Measurements from ENCODE around the gene ZYX.
"Not testable (repeated sequence)": the region's sequence is repeated elsewhere in the genome, so short reads cannot be mapped to it uniquely, and the experiment has no call there.

ZYX gene

DNA sequence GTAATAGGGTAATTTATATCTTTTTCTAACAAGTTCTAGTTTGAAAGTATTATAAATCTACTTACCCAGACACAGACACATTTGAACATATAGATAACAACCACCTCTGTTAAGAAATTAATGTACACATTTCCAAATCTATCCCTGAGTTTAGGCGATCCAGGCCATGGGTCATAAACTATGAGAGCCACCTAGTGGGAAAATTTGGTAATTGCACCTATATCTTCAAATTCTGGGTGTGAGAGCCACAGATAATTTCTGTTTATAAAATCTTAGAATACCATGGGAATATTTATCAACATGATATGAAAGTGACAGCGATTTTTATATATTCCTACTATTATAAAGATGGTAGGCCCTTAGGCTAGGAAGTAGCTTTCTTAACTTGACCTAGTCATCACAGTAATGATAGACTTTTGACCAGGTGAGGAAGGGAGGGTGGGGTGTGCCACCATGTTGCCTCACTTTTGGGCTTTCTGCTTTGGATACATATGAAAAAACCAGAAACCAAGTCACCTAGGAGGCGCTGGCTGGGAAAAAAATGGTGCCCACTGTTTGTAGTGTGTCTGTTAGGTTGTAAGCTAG, 35.5 kb downstream of the ZYX start:
- DNase-seq (ENCODE audit: low read depth in 1 of 2, low spot score in 1 of 2), result peak in 1 of 2 donors; percentile 11

DNA sequence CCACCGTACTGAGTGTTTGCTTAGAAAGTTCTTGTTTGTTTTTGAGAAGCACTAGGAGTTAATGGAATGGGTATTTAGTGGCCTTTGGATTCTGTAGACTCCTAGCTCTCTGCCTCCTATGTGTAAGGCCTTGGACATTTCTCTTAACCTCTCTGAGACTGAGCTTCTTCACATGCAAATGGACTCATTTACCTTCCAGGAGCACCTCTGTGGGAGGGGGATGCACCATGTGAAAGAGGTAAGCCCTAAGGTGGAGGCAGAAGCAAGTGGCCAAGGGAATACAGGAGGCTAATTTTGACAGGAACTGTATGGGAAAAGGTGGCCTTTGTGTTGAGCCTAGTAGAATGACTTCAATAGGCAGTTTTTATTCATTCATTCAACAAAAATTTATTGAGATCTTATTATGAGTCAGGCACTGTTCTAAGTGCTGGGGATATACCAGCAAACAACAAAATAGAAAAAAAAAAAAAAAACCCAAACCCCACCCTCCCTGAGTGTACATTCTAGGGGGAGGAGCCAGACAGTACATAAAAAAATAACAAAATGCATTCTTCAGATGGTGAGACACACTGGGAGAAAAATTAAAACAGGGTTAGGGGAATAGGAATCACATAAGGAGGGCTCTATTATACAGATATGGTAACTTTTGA, 36.7 kb downstream of the ZYX start:
- DNase-seq (ENCODE audit: low read depth in 1 of 2, low spot score in 1 of 2), result no peak

DNA sequence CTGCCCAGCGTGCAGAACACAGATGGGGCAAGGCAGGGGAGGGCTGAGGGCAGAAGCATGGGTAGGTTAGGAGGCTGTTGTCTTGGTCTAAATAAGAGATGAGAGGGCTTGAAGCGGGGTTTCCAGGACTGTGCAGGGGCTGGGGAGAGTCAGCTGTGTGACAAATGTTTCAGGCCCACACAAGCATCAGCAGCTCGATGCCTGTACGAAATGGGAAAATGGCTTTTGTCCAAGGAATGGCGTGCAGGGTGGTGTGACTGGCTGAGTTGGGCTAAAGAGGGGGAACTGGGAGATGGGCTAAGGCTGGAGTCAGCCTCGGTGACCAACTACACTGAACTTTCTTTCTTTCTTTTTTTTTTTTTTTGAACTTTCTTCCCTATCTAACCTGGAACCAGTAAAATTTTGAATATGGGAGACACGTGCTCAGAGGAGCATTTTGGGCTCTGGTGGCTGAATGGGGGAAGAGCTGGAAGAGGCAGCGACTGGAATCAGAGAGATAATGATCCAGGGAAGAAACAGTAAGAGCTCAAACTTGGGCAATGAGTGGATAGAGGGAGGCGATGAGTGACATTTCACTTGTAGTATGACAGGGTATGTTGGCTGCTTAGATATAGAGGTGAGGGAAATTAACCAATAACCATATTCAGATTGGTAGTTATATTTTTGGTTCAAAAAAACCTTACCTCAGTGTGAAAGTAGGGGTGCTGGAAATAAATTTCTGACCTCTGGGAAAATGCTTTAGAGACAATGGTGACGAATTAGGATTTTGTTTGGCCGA, 37.7 kb downstream of the ZYX start:
- no peak for DNase-seq (ENCODE audit: low read depth in 1 of 2, low spot score in 1 of 2)

DNA sequence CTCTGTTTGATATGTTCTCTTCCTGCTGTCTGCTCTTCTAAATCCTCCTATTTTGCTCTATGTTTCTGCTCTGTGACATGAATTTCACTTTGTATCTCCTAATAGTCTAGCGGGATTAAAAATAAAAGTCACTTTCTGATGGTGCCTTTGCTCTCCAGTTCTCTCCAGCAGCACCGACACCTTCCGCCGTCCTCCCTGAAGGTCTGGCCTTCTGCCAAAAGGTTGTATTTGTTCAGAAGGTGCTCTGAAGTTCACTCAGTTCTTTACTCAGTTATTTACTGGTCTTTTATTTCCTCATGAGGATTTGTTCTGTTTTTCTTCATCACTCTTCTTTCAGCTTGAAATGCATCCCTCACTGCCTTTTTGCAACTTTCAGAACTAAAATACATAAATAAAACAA, 38.7 kb downstream of the ZYX start:
- no peak for DNase-seq (ENCODE audit: low read depth in 1 of 2, low spot score in 1 of 2)

DNA sequence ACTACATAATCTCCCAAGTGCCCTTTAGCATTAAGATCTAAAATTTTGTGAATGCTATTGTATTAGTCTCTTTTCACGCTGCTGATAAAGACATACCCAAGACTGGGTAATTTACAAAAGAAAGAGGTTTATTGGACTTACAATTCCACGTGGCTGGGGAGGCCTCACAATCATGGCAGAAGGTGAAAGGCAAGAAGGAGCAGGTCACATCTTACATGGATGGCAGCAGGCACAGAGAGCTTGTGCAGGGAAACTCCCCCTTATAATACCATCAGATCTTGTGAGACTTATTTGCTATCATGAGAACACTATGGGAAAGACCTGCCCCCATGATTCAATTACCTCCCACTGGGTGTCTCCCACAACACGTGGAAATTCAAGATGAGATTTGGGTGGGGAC, 39.5 kb downstream of the ZYX start:
- DNase-seq (ENCODE audit: low read depth in 1 of 2, low spot score in 1 of 2), result not testable (repeated sequence)

DNA sequence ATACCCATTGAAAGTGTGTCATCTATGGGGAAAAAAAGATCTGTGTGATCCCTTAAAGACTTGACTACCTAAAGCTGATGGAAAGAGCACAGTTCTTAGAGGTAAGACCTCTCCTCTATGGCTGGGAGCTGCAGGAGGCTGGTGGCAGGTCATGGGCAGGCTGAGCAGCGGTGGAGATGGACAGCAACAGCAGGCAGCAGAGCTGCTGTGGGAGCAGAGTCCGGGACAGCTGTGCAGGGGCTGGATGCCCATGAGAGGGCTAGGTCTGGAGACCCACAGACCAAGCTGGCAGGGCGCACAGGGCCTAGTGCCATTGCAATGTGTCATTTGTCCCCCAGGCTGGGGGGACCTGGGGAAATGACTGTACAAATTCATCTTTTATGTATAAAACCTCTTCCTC, 40.9 kb downstream of the ZYX start:
- DNase-seq (ENCODE audit: low read depth in 1 of 2, low spot score in 1 of 2), result no peak

DNA sequence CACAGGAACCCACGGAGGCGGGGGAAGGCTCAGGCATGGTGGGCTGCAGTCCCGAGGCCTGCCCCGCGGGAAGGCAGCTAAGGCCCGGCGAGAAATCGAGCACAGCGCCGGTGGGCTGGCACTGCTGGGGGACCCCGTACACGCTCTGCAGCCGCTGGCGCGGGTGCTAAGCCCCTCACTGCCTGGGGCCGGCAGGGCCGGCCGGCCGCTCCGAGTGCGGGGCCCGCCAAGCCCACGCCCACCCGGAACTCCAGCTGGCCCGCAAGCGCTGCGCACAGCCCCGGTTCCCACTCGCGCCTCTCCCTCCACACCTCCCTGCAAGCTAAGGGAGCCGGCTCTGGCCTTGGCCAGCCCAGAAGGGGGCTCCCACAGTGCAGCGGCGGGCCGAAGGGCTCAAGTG, 43.3 kb downstream of the ZYX start:
- not testable (repeated sequence) for DNase-seq (ENCODE audit: low read depth in 1 of 2, low spot score in 1 of 2)

DNA sequence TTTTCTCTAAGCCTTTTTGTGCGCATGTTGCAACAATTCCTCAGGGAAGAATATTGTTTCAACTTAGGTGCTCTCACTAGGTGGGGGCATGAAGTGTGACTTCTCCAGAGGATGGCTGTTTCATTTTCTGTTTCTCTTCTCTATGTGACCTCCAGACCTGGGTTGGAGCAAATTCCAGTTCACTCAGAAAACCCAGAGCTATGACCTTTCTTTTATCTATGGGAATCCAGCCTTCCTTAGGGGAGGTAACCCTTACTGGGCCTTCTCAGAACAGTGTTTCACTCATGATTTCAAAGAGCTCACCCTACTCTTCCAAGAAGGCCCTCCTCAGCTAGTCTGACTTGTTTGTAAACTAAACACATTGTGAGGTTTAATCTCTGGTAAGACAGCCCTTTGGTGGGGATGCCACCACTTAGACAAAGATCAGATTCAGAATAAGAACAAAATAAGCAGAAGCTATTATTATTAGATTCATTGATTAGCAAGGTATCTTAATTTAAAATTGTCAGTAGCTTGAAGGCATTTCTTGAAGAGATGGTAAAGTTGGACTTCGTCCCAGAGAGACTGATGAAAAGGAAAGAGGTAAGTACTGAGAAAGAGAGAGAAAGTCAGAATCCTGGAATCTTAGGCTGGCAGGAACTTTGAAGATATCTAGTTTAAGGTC, 45.5 kb downstream of the ZYX start:
- DNase-seq (ENCODE audit: low read depth in 1 of 2, low spot score in 1 of 2), result no peak

DNA sequence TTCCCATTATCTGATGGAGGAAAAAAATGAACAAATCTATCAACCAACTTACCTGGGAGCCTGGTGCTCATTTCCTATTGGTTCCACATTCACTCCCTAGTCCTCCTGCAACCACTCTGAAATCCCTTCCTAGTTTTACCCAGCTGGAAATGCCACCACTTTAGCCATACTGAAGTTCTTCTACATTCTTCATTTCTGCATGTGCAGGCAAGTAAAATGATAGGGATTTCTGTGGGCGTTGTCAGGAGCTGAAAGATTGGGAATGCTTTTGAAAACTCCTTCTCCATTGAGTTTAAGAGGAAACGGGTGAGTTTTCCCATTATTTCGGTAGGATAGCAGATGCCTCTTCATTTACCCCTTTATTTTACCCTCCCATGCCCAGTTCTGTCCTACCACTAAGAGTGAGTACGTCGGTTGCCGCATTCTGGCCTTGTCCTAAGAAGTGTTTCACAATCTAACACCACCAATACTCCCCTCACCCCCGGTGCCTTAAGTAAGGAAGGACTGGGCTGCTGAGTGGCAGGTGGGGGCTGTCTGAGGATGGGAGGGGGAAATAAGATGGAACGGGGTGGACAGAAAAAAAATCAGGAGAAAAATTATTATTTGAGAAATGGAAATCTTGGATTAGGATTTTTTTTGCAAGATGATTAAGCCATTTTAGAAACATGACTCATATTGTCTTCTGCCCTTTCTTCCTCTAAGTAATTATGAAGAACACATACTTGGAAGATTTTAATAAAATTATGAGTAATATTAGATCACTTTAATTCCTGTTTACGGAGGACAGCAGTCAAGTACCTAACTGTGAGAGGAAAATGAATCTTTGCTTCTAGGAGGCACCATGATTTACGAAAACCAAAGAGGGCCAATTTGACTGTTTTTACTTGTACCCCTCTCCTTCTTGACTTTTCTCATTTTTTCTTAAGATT, 48.9 kb downstream of the ZYX start:
- no peak for DNase-seq (ENCODE audit: low read depth in 1 of 2, low spot score in 1 of 2)

DNA sequence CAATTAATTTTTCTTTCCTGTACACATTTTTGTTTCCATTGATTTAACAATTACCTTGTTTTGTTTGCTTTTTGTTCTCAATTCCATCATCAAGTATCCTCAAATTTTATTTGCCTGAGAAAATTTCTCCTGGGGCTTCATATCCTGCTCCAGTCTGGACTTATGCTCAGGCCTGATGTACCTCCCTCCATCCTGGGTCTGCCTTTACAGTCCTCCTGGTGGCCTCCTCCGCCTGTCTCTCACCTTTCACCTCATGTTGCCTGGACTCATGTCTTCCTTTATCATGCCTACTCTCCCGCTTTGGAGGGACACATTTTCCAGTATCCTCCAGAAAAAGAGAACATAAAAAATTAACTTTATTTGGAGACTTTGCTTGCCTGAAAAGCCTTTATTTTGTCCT, 50.0 kb downstream of the ZYX start:
- DNase-seq (ENCODE audit: low read depth in 1 of 2, low spot score in 1 of 2), result no peak

DNA sequence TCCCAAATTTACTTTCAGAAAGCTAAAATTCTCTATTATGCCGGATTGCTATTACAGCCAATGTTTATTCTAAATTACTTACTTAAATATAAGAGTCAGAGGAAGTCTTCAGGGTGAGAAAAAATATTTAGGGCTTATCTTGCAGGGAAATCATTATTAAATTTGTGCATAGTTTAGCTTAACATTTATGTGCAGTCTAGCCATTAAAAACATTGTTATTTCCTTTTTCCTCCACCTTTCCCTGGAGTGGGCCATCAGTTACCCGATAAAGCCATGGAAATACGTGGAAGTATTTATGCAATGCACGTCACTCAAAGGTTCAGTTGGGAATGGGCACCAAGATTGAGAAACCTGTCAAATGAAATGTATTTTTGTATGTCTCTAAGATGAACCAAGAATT, 52.6 kb downstream of the ZYX start:
- no peak for DNase-seq (ENCODE audit: low read depth in 1 of 2, low spot score in 1 of 2)

DNA sequence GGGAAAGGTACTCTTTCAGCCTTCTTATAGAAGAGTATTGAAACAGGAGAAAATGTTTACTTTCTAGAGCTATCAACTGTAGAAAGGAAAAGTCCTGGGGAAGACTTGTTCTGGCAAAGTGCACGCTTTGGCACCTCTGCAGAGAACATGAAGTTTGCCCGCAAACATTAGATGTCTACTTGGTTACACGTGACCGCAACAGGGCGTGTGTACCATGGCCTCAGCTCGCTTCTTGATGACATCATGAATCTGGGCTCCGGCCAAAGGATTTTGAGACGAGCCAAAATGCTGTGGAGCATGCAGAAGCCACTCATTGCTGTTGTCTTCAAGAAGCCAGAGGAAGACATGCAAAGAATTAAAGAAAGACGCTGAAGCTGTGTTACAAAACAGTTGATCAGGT, 53.5 kb downstream of the ZYX start:
- DNase-seq (ENCODE audit: low read depth in 1 of 2, low spot score in 1 of 2), result no peak

DNA sequence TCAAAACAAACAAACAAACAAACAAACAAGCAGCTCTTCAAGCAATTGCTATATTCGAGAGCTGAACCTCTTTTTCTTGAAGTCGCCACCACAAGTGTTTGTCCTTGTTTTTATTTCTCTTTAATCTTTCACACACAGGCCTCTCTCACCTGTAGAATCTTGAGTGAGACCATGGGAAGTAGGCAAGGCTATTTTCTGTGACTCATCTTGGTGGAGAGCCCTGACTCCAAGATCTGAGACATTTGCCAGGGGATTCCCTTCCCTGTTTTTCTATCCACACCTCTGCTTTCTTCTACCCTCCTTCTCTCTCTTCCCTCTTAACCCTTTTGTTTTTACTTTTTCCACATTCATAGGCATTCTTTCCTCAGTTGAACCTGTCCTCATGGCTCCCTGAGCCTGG, 54.1 kb downstream of the ZYX start:
- DNase-seq (ENCODE audit: low read depth in 1 of 2, low spot score in 1 of 2), result no peak

DNA sequence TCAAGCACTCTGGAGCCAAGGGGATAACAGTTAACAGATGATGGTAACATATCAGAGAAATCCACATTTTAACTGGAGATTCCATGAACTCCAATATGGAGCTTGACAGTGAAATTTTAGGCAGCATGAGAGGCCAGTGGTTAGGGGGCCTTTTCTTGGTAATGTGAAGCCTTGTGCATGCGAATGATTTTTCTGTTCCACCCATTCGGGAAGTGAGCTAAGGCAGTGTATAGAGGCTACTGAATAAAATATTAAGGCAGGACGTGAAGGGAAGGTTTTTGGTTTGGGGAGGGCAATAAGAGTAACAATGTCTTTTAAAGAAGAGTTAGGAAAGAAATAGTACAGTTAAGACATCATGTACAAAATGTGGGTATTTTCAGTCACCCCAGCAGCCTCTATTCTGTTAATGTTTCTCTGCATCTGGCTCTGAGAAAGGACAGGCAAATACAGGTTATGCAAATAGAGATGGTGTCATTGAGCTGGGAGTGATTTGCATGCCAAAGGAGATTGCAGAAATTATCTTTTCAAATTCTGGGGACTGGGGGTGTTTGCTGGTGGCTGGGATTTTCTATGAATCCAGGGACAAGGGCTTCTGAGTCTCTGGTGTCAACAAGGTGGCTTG, 55.3 kb downstream of the ZYX start:
- no peak for DNase-seq (ENCODE audit: low read depth in 1 of 2, low spot score in 1 of 2)

DNA sequence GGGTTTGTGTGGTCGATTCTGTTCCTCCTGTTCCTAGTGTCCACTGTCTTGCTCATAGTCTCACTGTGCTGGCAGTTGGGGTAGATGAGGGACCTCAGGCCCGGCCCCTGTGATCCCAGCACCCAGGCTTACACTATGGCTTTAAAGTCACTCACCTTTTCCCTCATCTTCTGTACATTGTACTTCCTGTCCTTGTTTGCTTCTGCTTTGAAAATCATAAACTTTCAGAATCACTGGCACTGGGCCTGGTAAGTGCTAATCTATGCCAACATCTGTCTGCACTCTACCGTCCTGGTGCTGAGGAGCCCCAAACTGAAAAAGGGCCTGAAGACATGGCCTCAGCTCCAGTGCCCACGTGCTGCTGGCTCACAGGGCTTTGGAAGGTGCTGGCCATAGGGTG, 56.4 kb downstream of the ZYX start:
- DNase-seq (ENCODE audit: low read depth in 1 of 2, low spot score in 1 of 2), result no peak

DNA sequence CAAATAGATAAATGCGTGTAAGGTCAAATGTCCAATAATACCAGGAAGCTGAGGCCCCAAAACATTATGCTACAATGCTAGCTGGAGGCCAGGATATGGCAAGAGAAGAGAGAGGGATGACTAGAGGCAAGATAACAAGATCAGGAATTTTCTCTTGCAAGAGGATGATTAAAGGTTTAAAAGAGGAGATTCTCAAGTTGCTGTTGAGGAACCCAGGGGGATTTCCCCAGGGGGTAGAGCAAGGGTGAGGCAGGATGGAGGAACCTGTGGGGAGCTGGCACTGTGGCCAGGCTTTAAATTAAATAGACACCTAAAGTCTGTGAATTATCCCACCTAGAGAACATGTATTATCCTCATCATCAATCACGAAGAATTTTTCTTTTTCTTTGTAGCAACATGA, 58.7 kb downstream of the ZYX start:
- no peak for DNase-seq (ENCODE audit: low read depth in 1 of 2, low spot score in 1 of 2)

Data from activated CD4-positive, alpha-beta T cell treated with anti-CD3 and anti-CD28 coated beads, Interleukin-2, amount 50 U/mL, for 24 hours (primary cell).